PC-3 (cell line): ENCODE data around the gene RPL10A. TPM values are rescaled to one million over a fixed set of nuclear protein-coding genes. Genes with fewer than 3 reads are reported as not detected.

Experiments
- ATAC-seq: fragments of 200-7000 bp; cut with Tn5 transposase; 2 replicates; pipeline ENCODE4 v1.9.1; 2020; ENCODE audit warnings: mild to moderate bottlenecking, moderate library complexity
- BruUV-seq: library from RNA; stranded (reverse); fragments of 400-500 nt; replicated peaks from 2 replicates; lab custom pipeline; 2021; lab: Mats Ljungman, UMichigan
- CTCF ChIA-PET: fragments of 300-600 bp; sonication (Branson Sonifier 250); formaldehyde crosslinking; loops from one replicate; lab custom pipeline; 2022; ENCODE audit warnings: antibody characterized with exemption; lab: Charles Lee
- POLR2A ChIA-PET: fragments of 300-600 bp; sonication (Branson Sonifier 250); formaldehyde crosslinking; loops from one replicate; lab custom pipeline; 2022; ENCODE audit warnings: antibody characterized with exemption; ENCODE audit not compliant: unreplicated experiment; lab: Charles Lee
- DNase-seq: peaks from one replicate; pipeline ENCODE4 v3.0.0-alpha.2; 2015
- H2AFZ ChIP-seq: fragments of 300-600 bp; sonication (generic); 2 replicates; pipeline ENCODE4 v1.6.0; 2016; ENCODE audit warnings: antibody characterized with exemption, low read length
- H3F3A ChIP-seq: fragments of 300-600 bp; sonication (generic); one replicate; pipeline ENCODE4 v1.6.0; 2017; ENCODE audit warnings: antibody characterized with exemption, low read length, control low read depth, mild to moderate bottlenecking; ENCODE audit not compliant: unreplicated experiment
- H3K27ac ChIP-seq: fragments of 300-600 bp; sonication (generic); 2 replicates; pipeline ENCODE4 v1.5.1; 2016; ENCODE audit warnings: mild to moderate bottlenecking, low read length
- H3K27me3 ChIP-seq: fragments of 300-600 bp; sonication (generic); 2 replicates; pipeline ENCODE4 v1.6.1; 2016; ENCODE audit warnings: low read length, mixed read lengths
- H3K36me3 ChIP-seq: fragments of 300-600 bp; sonication (generic); 2 replicates; pipeline ENCODE4 v1.6.1; 2016; ENCODE audit warnings: low read depth, mixed run types, low read length, mixed read lengths
- H3K4me1 ChIP-seq: fragments of 300-600 bp; sonication (generic); 2 replicates; pipeline ENCODE4 v1.5.1; 2016; ENCODE audit warnings: low read length; ENCODE audit not compliant: insufficient read depth
- H3K4me2 ChIP-seq: fragments of 300-600 bp; sonication (generic); 2 replicates; pipeline ENCODE4 v1.6.0; 2016; ENCODE audit warnings: low read length
- H3K4me3 ChIP-seq: fragments of 300-600 bp; sonication (generic); 2 replicates; pipeline ENCODE4 v1.5.1; 2016; ENCODE audit warnings: mild to moderate bottlenecking, low read length, mixed read lengths
- H3K79me2 ChIP-seq: fragments of 300-600 bp; sonication (generic); 2 replicates; pipeline ENCODE4 v1.6.1; 2017; ENCODE audit warnings: low read length, mixed read lengths
- H3K9ac ChIP-seq: fragments of 300-600 bp; sonication (generic); 2 replicates; pipeline ENCODE4 v1.6.0; 2016; ENCODE audit warnings: mild to moderate bottlenecking, low read length
- H3K9me2 ChIP-seq: fragments of 300-600 bp; sonication (generic); replicated peaks from 2 replicates; pipeline ENCODE4 v1.6.1; 2016; ENCODE audit warnings: mixed run types, low read length, mixed read lengths
- H3K9me3 ChIP-seq: fragments of 300-600 bp; sonication (generic); 2 replicates; pipeline ENCODE4 v1.6.1; 2016; ENCODE audit warnings: low read length, mixed read lengths
- H4K20me1 ChIP-seq: fragments of 300-600 bp; sonication (generic); 2 replicates; pipeline ENCODE4 v1.6.1; 2016; ENCODE audit warnings: low read length, mixed read lengths
- EZH2 ChIP-seq: fragments of 300-600 bp; sonication (generic); IDR thresholded peaks from one replicate; pipeline ENCODE4 v1.6.1; 2017; ENCODE audit warnings: antibody characterized with exemption, mild to moderate bottlenecking, low read length; ENCODE audit not compliant: unreplicated experiment
- EZH2phosphoT487 ChIP-seq: fragments of 300-600 bp; sonication (generic); IDR thresholded peaks from 2 replicates; pipeline ENCODE4 v1.6.1; 2018; ENCODE audit warnings: mild to moderate bottlenecking, antibody characterized with exemption, low read length, borderline replicate concordance
- intact Hi-C: fragments of 100-400 bp; cut with micrococcal nuclease; formaldehyde crosslinking; loops from 2 replicates; pipeline ENCODE4 v1.9.0; 2023
- total RNA-seq: library from RNA; depleted of rRNA; stranded (reverse); fragments of >200 nt; gene quantifications from 2 replicates; pipeline ENCODE4 v1.2.3, GENCODE V29; 2014
- TF ChIP-seq, protein P1 (sequence below): fragments of 300-600 bp; sonication (generic); conservative IDR thresholded peaks from 2 replicates; pipeline ENCODE4 v1.5.1; 2017; ENCODE audit warnings: antibody characterized with exemption, low read depth, mild to moderate bottlenecking, low read length

The RPL10A gene
- total RNA-seq, 1 experiment from 2014 or later: 1,509 TPM

DNA sequence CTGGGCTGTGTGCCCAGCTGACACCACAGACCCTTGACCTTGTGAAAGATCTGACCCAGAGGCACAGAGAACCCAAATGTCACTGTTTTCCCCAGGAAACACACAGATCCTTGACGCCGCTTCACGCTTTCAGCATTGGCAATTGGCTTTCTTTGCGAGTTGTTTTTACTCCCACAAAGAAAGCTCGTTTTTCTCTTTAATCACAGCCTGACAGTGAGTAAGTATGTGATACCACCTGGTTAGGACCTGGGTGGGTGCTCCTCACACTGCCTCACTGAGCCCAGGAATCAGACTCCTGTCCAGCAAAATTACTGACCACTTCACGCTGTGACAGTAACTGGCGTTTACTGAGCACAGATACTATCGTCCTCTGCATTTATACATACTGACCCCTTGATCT is 13.0 kb downstream of the RPL10A start:
- Histone ChIP-seq H4K20me1 (no peaks in the 10 kb centered on the region), H3K27ac (no peak overlapping the region), H3K4me1 (peaks cover 20% of the 10 kb centered on the region), H3K79me2 (no peaks in the 10 kb centered on the region), H3K36me3 (no peaks in the 10 kb centered on the region), H3K9me3 (no peaks in the 10 kb centered on the region), H3K4me2 (no peak overlapping the region), H2AFZ (no peak overlapping the region), H3K9ac (no peak overlapping the region), H3K9me2 (no peaks in the 10 kb centered on the region), H3K4me3 (no peak overlapping the region), H3K27me3 (no peaks in the 10 kb centered on the region), H3F3A (no peaks in the 10 kb centered on the region)
- POLR2A ChIA-PET: interaction anchor here (0.7 kb wide), 1 partner anchor 138 kb away, joined by 3 read pairs; no protein-coding TSS in a partner anchor
- intact Hi-C loops: no loop called here
- TF ChIP-seq, protein P1, sequence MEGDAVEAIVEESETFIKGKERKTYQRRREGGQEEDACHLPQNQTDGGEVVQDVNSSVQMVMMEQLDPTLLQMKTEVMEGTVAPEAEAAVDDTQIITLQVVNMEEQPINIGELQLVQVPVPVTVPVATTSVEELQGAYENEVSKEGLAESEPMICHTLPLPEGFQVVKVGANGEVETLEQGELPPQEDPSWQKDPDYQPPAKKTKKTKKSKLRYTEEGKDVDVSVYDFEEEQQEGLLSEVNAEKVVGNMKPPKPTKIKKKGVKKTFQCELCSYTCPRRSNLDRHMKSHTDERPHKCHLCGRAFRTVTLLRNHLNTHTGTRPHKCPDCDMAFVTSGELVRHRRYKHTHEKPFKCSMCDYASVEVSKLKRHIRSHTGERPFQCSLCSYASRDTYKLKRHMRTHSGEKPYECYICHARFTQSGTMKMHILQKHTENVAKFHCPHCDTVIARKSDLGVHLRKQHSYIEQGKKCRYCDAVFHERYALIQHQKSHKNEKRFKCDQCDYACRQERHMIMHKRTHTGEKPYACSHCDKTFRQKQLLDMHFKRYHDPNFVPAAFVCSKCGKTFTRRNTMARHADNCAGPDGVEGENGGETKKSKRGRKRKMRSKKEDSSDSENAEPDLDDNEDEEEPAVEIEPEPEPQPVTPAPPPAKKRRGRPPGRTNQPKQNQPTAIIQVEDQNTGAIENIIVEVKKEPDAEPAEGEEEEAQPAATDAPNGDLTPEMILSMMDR: no peak
- TF ChIP-seq EZH2: no peak
- ATAC-seq (no peak), DNase-seq (no peak)
- BruUV-seq: no TSS peak
- CTCF ChIA-PET: no interaction called here

DNA sequence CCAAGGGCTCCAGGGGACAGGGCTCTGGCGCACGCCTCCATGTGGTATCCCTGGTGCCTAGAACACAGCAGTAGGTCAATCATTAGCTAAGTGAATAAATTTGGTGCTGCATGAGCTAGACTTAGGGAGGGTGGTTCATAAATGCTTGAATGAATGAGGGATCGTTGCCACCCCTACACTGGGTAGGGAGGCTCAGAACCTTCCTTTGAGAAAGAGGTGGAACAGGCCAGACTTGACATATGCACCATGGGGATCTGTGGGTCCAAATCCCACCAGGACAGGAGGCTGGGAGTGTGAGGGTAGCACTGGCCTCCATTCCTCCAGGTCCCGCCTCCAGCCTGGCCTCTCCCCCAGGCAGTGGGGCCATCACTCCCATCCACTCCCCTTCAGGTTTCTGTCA is 14.9 kb downstream of the RPL10A start:
- ATAC-seq (no peak), DNase-seq (no peak)
- no peaks in the 10 kb centered on the region for H3F3A ChIP-seq
- CTCF ChIA-PET: no interaction called here
- POLR2A ChIA-PET: no interaction called here
- H3K4me2 ChIP-seq: no peak overlapping the region
- peaks cover 6% of the 10 kb centered on the region; the same call in 1 of the 2 replicates for H3K79me2 ChIP-seq
- H3K27me3 ChIP-seq: no peaks in the 10 kb centered on the region
- no peaks in the 10 kb centered on the region for H4K20me1 ChIP-seq
- peaks cover 35% of the 10 kb centered on the region for H3K4me1 ChIP-seq
- H3K9ac ChIP-seq: no peak overlapping the region
- no TSS peak for BruUV-seq
- H3K4me3 ChIP-seq: no peak overlapping the region
- no peak overlapping the region for H3K27ac ChIP-seq
- H3K36me3 ChIP-seq: no peaks in the 10 kb centered on the region
- H3K9me2 ChIP-seq: no peaks in the 10 kb centered on the region
- no peak overlapping the region for H2AFZ ChIP-seq
- no peaks in the 10 kb centered on the region for H3K9me3 ChIP-seq
- intact Hi-C loops: no loop called here
- TF ChIP-seq, protein P1: no peak
- no peak for TF ChIP-seq EZH2
- no peak for TF ChIP-seq EZH2phosphoT487

DNA sequence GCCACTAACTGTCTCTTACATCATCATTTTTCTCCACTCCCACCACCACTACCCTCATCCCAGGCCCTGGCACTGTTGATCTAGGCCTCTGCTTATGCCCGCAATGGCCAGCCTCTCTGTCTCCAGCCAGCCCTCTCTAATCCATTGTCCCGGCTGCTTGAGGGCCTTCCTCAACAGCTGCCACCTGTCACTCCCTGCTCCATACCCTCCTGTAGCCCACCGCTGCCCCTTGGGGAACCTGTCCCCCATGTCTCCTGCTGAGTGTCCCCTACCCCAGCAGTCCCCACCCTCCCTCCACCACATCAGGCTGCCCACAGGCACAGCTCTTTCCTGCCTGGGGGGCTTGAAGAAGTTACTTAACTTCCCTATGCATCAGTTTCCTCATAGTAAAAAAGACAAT is 15.3 kb downstream of the RPL10A start:
- no peaks in the 10 kb centered on the region for H3F3A ChIP-seq
- CTCF ChIA-PET: no interaction called here
- no peaks in the 10 kb centered on the region for H3K9me2 ChIP-seq
- H4K20me1 ChIP-seq: no peaks in the 10 kb centered on the region
- H3K79me2 ChIP-seq: peaks cover 6% of the 10 kb centered on the region; the same call in 1 of the 2 replicates
- no peak for TF ChIP-seq EZH2phosphoT487
- TF ChIP-seq EZH2: no peak
- TF ChIP-seq, protein P1: no peak
- no peak for ATAC-seq
- H3K4me1 ChIP-seq: peaks cover 39% of the 10 kb centered on the region
- H3K27ac ChIP-seq: no peak overlapping the region
- H3K36me3 ChIP-seq: no peaks in the 10 kb centered on the region
- no peak overlapping the region for H2AFZ ChIP-seq
- H3K27me3 ChIP-seq: no peaks in the 10 kb centered on the region
- H3K4me2 ChIP-seq: no peak overlapping the region
- H3K9ac ChIP-seq: no peak overlapping the region
- intact Hi-C loops: no loop called here
- BruUV-seq: no TSS peak
- no peak overlapping the region for H3K4me3 ChIP-seq
- DNase-seq: no peak
- POLR2A ChIA-PET: no interaction called here
- H3K9me3 ChIP-seq: no peaks in the 10 kb centered on the region
